Esophagus muscularis mucosa (tissue), 3 donors: ENCODE results near the gene DAB1.
"Not testable (repeated sequence)": the region's sequence is repeated elsewhere in the genome, so short reads cannot be mapped to it uniquely, and the experiment has no call there.

Experiments
- EP300 ChIP-seq: sonication (generic); formaldehyde crosslinking; IDR thresholded peaks from one replicate; pipeline ENCODE4 v1.6.1; 2017; ENCODE audit warnings: antibody characterized with exemption
- TF ChIP-seq, protein P1 (sequence below), 3 experiments: fragments of 200-600 bp in 2 of 3; fragments of 450-650 bp in 1 of 3; sonication (generic) in 2 of 3; IDR thresholded peaks; one replicate each; pipeline ENCODE4 v1.5.1; 2017 to 2019; ENCODE audit warnings: antibody characterized with exemption in 3 of 3, mild to moderate bottlenecking in 2 of 3, moderate library complexity in 1 of 3

DNA sequence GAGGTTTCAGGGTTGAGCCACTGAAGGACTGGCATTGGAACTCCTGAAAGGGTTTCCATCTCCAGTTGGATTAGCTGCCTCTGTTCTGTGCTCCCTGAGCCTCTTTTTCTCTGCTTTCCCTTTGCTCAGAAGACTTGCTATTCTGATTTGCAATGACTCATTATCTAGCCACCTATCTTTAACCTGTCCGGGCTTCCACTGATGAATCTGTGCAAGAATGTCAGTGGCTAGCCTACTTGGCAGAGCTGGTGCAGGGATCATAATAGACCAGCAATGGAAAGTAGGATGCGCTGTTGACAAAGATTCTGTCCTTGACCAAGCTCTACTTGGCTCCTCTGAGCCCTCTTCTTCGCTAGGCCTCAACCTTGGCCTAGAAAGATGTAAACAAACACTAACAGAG, 336.2 kb downstream of the DAB1 start:
- TF ChIP-seq, protein P1, sequence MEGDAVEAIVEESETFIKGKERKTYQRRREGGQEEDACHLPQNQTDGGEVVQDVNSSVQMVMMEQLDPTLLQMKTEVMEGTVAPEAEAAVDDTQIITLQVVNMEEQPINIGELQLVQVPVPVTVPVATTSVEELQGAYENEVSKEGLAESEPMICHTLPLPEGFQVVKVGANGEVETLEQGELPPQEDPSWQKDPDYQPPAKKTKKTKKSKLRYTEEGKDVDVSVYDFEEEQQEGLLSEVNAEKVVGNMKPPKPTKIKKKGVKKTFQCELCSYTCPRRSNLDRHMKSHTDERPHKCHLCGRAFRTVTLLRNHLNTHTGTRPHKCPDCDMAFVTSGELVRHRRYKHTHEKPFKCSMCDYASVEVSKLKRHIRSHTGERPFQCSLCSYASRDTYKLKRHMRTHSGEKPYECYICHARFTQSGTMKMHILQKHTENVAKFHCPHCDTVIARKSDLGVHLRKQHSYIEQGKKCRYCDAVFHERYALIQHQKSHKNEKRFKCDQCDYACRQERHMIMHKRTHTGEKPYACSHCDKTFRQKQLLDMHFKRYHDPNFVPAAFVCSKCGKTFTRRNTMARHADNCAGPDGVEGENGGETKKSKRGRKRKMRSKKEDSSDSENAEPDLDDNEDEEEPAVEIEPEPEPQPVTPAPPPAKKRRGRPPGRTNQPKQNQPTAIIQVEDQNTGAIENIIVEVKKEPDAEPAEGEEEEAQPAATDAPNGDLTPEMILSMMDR (IDR thresholded peaks at IDR 0.05): not testable (repeated sequence)
- TF ChIP-seq EP300: not testable (repeated sequence)
